T-helper 2 cell (primary cell): ENCODE measurements around the gene ACSS1.
A peak's percentile ranks its signal among the peaks of the same experiment; 100 is the strongest.

Experiments
- DNase-seq, 5 experiments: peaks; one replicate each; pipeline versions ENCODE4 v3.0.0 to v3.0.0-alpha.2; 2012 to 2022

The ACSS1 gene

GRCh38 chr20:25058847-25059810, 1.2 kb upstream of the ACSS1 start:
- peak in 1 of 5 experiments; percentile 19 for DNase-seq

GRCh38 chr20:25057234-25058050, 497 bp downstream of the ACSS1 start:
- DNase-seq = peak; percentile 56 to 92 (median 75)

- no peak for DNase-seq
Observed at GRCh38 chr20:25056690-25057233, 1.2 kb downstream of the ACSS1 start.

DNA sequence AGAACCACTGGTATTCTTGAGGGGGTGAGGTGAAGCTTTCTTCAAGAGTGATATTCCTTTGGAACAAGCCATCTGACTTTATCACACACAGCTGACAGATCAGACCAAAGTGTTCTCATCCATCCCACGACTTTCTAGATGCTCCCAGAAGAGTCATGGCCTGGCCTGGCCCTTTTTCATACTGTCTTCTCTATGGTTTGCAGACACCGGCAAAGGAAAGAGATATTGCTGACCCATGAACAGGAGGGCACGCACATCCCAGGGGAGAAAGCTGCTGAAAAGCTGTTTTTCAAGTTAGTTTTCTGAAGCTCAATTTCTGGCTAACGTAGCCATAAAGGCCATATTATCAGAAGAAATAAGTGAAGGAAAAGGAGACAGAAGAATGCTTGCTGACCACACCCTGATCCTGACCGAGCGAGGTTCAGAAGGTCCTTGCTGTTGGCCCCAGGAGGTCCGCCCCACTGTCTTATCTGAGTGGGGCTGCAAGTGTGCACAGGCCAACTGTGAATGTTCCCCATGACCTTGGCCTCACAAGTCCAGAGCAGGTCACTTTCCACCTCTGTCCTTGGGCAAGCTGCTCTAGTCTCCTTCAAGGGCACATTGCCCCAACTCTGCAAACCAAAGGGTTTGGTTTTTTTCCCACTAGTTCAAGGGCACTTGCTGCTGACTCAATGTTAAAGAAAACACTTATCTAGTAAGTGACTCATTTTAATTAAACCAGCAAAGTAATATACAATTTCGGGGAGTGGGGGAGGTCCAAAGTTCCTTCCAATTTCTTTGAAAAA, 2.0 kb downstream of the ACSS1 start:
- DNase-seq = peak in 1 of 5 experiments; percentile 26

DNA sequence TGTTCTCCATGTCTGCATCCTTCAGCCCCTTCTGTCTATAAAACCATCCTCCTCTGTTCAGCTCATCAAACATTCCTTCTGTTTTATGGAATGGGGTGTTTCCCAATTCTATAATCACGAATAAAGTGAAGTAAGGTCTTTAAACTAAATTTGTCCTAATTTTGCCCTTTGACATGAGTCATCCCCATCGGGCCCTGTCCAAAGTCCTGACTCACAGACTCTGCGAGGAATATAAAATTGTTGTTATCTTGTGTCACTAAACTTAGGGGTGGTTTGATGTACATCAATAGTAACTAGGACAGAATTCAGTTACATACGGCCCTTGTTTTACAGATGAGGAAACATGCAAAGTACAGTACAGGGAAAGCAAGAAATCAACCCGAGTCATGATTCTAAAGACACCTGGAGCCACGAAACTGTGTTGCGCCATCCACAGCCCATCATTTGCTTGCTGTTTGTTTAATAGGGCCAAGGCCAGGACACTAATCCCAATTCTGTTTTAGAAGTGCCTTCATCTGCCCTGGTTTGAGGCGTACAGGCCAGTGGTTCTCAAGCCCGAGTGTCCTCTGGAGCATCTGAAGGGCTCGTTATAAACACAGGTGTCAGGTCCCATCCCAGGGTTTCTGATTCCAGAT, 2.8 kb downstream of the ACSS1 start:
- DNase-seq = no peak

GRCh38 chr20:25054096-25054820, 3.7 kb downstream of the ACSS1 start:
- DNase-seq = no peak

DNA sequence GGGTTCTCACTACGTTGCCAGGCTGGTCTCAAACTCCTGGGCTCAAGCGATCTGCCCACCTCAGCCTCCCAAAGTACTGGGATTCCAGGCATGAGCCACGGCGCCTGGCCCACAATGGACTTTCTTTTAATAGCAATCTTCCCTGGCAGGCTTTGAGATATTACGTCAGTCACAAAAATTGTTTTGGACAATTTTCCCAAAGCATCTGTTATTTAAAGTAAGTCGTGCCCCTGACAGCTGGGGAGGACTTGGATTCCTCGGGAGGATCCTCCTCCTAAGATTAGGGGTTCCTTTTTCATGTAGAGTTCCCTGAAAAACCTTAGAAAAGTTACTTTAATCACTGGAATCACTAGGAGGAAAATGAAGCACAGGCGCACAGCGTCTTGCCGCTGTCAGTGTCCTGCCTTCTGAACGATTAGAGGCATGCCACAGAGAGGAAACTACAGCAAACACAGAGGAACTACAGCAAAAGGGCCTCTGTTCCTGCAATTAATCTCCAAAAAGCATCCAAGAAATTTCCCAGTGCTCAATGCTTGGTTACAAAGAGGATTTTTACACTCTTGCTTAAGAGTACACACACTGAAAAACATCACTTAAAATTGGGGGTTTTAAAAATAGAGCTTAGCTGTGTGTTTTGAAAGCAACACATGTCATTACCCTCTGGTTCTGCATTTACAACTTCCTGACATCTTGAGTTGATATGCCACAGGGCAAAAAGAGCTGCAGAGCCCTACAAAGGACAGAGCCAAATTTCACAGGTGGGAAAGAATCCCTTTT, 4.5 kb downstream of the ACSS1 start:
- no peak for DNase-seq

DNA sequence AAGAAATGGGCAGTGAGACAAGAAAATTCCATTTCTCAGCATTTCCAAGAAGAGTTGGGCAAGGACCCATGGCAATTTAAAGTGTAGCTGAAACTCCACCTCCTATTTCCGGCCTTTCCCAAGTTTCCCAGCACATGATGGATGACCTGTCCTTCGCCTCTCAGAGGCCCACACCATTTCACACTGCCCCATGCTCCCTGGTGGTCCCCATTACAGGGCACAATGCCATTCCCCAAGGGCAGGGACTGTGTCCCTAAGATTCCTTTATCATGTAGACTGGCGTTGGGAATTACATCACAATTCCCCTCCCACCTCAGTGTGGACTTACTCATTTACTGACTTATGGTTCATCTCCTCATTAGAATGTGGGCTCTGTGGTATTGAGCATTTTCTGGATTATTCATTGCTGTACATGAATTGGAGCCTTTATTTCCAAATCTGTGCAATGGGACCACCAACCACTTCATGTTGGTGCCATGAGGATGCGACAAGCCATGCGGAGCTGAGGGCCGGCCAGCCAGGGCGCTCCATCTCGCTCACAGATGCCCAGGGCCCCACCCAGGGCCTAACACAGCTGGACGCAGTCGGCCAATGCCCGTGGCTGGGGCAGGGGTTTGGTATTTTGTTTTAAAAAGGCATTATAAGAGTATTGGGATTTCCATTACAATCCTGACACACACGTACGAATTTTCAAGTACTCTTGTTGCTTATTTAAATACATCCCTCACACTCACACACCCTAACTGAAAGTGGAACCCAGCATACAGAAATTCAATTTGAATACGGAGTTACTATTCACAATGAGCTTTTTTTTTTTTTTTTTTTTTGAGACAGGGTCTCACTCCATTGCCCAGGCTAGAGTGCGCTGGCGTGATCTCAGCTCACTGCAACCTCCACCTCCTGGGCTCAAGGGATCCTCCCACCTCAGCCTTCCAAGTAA, 5.4 kb downstream of the ACSS1 start:
- no peak for DNase-seq

GRCh38 chr20:25051386-25052155, 6.4 kb downstream of the ACSS1 start:
- DNase-seq = no peak

GRCh38 chr20:25050501-25051350, 7.2 kb downstream of the ACSS1 start:
- no peak for DNase-seq

- DNase-seq = no peak
Observed at GRCh38 chr20:25050082-25050481, 7.9 kb downstream of the ACSS1 start.

- DNase-seq = no peak
Observed at GRCh38 chr20:25049261-25050060, 8.5 kb downstream of the ACSS1 start.

GRCh38 chr20:25048519-25048952, 9.4 kb downstream of the ACSS1 start:
- DNase-seq = no peak

- DNase-seq = peak in 1 of 5 experiments; percentile 16
Observed at GRCh38 chr20:25047766-25048165, 10.2 kb downstream of the ACSS1 start.

DNA sequence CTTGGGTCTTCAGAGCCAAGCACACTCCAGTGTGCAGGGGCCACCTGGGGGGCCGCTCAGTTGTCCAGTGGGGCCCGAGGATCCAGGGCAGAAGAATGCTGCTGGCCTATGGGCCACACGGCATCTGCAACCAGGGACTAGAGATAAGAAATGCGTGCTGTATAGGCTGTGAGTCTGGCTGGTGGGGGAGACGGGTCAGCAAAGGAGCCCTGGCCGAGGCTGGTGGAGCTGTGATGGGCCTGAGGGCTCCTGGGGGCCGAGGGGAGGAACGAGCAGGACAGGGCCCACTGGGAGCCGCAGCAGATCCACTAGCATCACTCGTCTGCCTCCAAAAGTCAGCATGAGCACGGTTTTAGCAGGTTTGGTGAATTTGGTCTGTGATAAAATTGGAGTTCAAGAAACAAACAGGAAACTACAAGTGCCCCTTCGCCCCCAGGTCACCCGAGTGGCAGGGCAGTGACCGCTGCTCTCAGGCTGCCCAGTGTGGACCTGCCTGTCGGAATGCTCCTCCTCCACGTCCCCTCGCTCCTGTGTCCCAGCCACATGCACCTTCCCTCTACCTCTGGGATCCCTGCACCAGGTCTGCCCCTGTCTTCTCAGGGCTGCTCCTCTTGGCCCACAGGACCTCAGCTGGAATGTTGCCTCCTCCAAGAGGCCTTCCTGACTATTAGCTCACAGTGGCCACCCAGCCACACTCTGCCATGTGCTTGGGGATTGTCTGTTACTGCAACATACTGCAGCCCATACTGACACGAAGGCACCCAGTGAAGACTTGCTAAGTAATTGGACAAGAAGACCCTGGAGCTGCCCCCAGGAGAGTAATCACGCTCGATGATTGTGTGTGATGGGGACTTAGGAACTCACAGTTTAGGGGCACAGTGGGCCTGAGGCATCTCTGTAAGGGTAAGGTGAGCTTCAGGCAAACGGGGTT, 10.9 kb downstream of the ACSS1 start:
- DNase-seq = no peak
